ENCODE results near the gene KCNT1. TPM values are rescaled to one million over a fixed set of nuclear protein-coding genes. Genes with fewer than 3 reads are reported as not detected.

Gene KCNT1
- total RNA-seq, 1 experiment from 2014 or later: 0.68 TPM

GRCh38 chr9:135749171-135750045 lies 47.4 kb downstream of the KCNT1 start:
- no CpG with 5 or more reads among the region's 28 CpGs for WGBS (ENCODE audit: extremely low coverage, insufficient read length, low lambda C conversion rate)
- Histone ChIP-seq H3K9ac (ENCODE audit: extremely low read depth, insufficient read length, low read length) (no peak overlapping the region), H3T11ph (ENCODE audit: low read length) (no peak overlapping the region), H3K79me1 (ENCODE audit: insufficient read depth, low read depth, low read length, poor library complexity, severe bottlenecking) (no peaks in the 10 kb centered on the region), H3K27me3 (ENCODE audit: insufficient read depth, low read length) (no peaks in the 10 kb centered on the region), H3K18ac (ENCODE audit: insufficient read length, low read depth, low read length) (no peak overlapping the region), H3K4me1 (ENCODE audit: insufficient read depth, low read length) (no peaks in the 10 kb centered on the region), H2AFZ (ENCODE audit: low read length) (no peak overlapping the region), H2AK5ac (ENCODE audit: insufficient read length, low read length) (no peak overlapping the region), H4K8ac (replicated peaks; ENCODE audit: insufficient read length, low read depth, low read length) (no peak overlapping the region), H3K23ac (ENCODE audit: insufficient read length, low read depth, low read length) (no peak overlapping the region), H3K4me2 (ENCODE audit: insufficient read depth, insufficient read length, low read length) (no peak overlapping the region), H2BK20ac (ENCODE audit: low read depth, low read length, poor library complexity, severe bottlenecking) (no peak overlapping the region), H2BK5ac (ENCODE audit: insufficient read length, low read length) (no peak overlapping the region), H3K9me3 (ENCODE audit: control insufficient read depth, low read depth, low read length) (no peaks in the 10 kb centered on the region), H3K23me2 (ENCODE audit: insufficient read length, low read depth, low read length, poor library complexity, severe bottlenecking) (no peaks in the 10 kb centered on the region), H4K91ac (ENCODE audit: insufficient read length, low read depth, low read length) (no peak overlapping the region), H4K20me1 (ENCODE audit: control insufficient read depth, insufficient read depth, insufficient read length) (no peaks in the 10 kb centered on the region), H2BK12ac (ENCODE audit: insufficient read length, low read depth, low read length) (no peak overlapping the region), H3K14ac (ENCODE audit: insufficient read depth, low read length) (no peak overlapping the region; the same call in 1 of the 2 replicates), H2BK15ac (ENCODE audit: low read depth, low read length) (no peak overlapping the region), H3K27ac (ENCODE audit: insufficient read length, low read depth, low read length) (no peak overlapping the region), H3K56ac (ENCODE audit: insufficient read length, low read depth, low read length) (no peak overlapping the region), H3K79me2 (ENCODE audit: insufficient read depth, low read length) (no peaks in the 10 kb centered on the region), H2BK120ac (ENCODE audit: low read depth, low read length, poor library complexity, severe bottlenecking) (no peak overlapping the region), H3K4ac (ENCODE audit: low read depth, low read length) (no peak overlapping the region), H4K5ac (ENCODE audit: insufficient read length, low read depth, low read length) (no peak overlapping the region)
- H3K27me3 Mint-ChIP-seq (ENCODE audit: low read depth): no peaks in the 10 kb centered on the region
- H3K27ac Mint-ChIP-seq: no peak overlapping the region
- H3K4me3 Mint-ChIP-seq: no peak overlapping the region
- no peaks in the 10 kb centered on the region; a peak in 1 of 5 replicates for H3K9me3 Mint-ChIP-seq
- peaks cover 0 to 9% of the 10 kb centered on the region in 2 experiments; a peak in 2 of 4 replicates for H3K4me1 Mint-ChIP-seq
- no peak for DNase-seq
- TF ChIP-seq CTCF (conservative IDR thresholded peaks at IDR 0.05): no peak
- H3K36me3 Mint-ChIP-seq (ENCODE audit: insufficient read depth in 1 of 3, low read depth in 3 of 3): no peaks in the 10 kb centered on the region
